ENCODE results near the gene EID3. TPM values are rescaled to one million over a fixed set of nuclear protein-coding genes. Genes with fewer than 3 reads are reported as not detected.
"Not testable (repeated sequence)": the region's sequence is repeated elsewhere in the genome, so short reads cannot be mapped to it uniquely, and the experiment has no call there.

The EID3 gene
- total and polyA plus RNA-seq, 4 donors = 2.1 to 8.6 (median 7.6) TPM

DNA sequence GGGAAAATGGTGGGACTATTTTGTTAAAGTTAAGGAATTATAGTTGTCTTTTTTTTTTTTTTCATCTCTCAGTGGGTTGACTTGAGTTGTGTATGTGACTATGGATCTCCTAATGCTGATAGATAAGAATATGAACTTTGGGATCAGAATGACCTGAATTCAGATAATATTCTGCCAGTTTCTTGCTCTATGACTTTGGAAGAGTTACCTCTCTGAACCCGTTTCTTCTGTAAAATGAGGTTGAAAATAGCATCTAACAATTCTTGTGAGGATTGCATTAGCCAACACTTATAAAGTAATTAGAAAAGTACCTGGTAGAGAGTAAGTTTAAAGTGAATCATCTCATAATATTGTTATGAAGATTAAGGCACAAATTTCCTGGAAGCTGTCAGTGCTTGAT is 18.4 kb downstream of the EID3 start:
- Histone ChIP-seq H3K4me1 (ENCODE audit: control insufficient read depth in 1 of 2, insufficient read depth in 2 of 2, low read length in 2 of 2) (no peaks in the 10 kb centered on the region), H3K9me3 (ENCODE audit: control insufficient read depth, low read length) (no peaks in the 10 kb centered on the region), H3K4me3 (ENCODE audit: low read length in 2 of 2) (no peak overlapping the region), H3K36me3 (ENCODE audit: control insufficient read depth in 1 of 2, insufficient read depth in 2 of 2, low read length in 1 of 2) (peaks cover 7 to 11% of the 10 kb centered on the region in 2 donors), H3K27me3 (ENCODE audit: control insufficient read depth in 1 of 2, insufficient read depth in 2 of 2, low read length in 1 of 2) (no peaks in the 10 kb centered on the region), H3K27ac (ENCODE audit: low read depth in 1 of 2, low read length in 2 of 2) (no peak overlapping the region)
- ATAC-seq (ENCODE audit: low FRiP score) (no peak), DNase-seq (no peak)
- intact Hi-C loops (cut with DNase I) = loop anchor here in 1 of 2 donors (10.0 kb wide), 1 partner anchor 813 kb away; no protein-coding TSS in a partner anchor
- 84 to 91% methylated on average over 1 of the region's 1 CpG for WGBS, 2 donors

DNA sequence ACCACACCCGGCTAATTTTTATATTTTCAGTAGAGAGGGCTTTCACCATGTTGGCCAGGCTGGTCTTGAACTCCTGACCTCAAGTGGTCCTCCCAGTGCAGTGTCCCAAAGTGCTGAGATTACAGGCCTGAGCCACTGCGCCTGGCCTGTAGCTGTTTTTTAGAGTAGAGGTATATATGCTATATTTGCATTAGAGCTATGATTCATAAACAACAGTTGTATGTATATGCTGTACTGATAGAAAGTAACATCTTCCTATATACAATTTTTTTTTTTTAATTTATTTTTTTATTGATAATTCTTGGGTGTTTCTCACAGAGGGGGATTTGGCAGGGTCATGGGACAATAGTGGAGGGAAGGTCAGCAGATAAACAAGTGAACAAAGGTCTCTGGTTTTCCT is 19.0 kb downstream of the EID3 start:
- H3K9me3 ChIP-seq (ENCODE audit: control insufficient read depth, low read length); H3K27me3 ChIP-seq (ENCODE audit: control insufficient read depth in 1 of 2, insufficient read depth in 2 of 2, low read length in 1 of 2); ATAC-seq (ENCODE audit: low FRiP score); H3K4me3 ChIP-seq (ENCODE audit: low read length in 2 of 2); H3K4me1 ChIP-seq (ENCODE audit: control insufficient read depth in 1 of 2, insufficient read depth in 2 of 2, low read length in 2 of 2); H3K27ac ChIP-seq (ENCODE audit: low read depth in 1 of 2, low read length in 2 of 2); DNase-seq: not testable (repeated sequence)
- intact Hi-C loops (cut with DNase I) = loop anchor here in 1 of 2 donors (10.0 kb wide), 1 partner anchor 812 kb away; no protein-coding TSS in a partner anchor
- peaks cover 7 to 12% of the 10 kb centered on the region in 2 donors for H3K36me3 ChIP-seq (ENCODE audit: control insufficient read depth in 1 of 2, insufficient read depth in 2 of 2, low read length in 1 of 2)
- WGBS, 2 donors = 99 to 100% methylated on average over 2 of the region's 2 CpGs

DNA sequence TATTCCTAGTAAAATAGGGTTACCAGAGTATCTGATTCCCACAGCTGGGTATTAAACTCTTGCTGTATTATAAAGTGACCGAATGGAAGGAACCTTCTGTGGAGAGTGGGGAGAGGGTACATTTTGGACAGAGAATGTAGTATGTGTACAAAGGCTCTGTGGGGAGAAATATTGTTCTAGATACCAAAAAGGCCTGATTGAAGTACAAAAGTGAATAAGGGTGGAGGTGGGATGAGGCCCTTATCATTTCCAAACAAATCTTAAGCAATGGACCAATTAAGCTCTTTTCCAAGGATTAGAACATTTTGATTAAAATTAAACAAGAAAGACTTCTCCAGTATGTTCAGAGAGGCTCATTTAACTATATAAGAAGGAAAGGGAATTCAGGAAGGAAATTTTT is 20.4 kb downstream of the EID3 start:
- no peak for ATAC-seq (ENCODE audit: low FRiP score)
- Histone ChIP-seq H3K4me3 (ENCODE audit: low read length in 2 of 2) (no peak overlapping the region), H3K27me3 (ENCODE audit: control insufficient read depth in 1 of 2, insufficient read depth in 2 of 2, low read length in 1 of 2) (no peaks in the 10 kb centered on the region), H3K27ac (ENCODE audit: low read depth in 1 of 2, low read length in 2 of 2) (no peak overlapping the region), H3K9me3 (ENCODE audit: control insufficient read depth, low read length) (no peaks in the 10 kb centered on the region), H3K4me1 (ENCODE audit: control insufficient read depth in 1 of 2, insufficient read depth in 2 of 2, low read length in 2 of 2) (no peaks in the 10 kb centered on the region), H3K36me3 (ENCODE audit: control insufficient read depth in 1 of 2, insufficient read depth in 2 of 2, low read length in 1 of 2) (peaks cover 7 to 12% of the 10 kb centered on the region in 2 donors)
- intact Hi-C loops (cut with DNase I) = loop anchor here in 1 of 2 donors (10.0 kb wide), 1 partner anchor 811 kb away; no protein-coding TSS in a partner anchor
- DNase-seq = no peak
- 90 to 96% methylated on average over 1 of the region's 1 CpG for WGBS, 2 donors

DNA sequence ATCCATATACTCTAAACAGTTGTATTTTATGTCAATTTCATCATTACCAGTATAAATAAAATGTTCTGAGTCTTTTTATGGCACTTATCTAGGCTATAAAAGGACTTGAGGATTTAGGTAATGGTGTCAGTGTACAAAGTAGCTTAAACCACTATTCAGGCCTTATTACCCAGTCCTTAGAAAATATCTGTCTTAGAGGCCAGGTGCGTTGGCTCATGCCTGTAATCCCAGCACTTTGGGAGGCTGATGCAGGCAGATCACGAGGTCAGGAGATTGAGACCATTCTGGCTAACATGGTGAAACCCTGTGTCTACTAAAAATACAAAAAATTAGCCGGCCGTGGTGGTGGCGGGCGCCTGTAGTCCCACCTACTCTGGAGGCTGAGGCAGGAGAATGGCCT is 24.7 kb downstream of the EID3 start:
- 91 to 92% methylated on average over 6 of the region's 6 CpGs for WGBS, 2 donors
- not testable (repeated sequence) for DNase-seq
- intact Hi-C loops (cut with DNase I) = loop anchor here in 1 of 2 donors (10.0 kb wide), 1 partner anchor 807 kb away; no protein-coding TSS in a partner anchor

DNA sequence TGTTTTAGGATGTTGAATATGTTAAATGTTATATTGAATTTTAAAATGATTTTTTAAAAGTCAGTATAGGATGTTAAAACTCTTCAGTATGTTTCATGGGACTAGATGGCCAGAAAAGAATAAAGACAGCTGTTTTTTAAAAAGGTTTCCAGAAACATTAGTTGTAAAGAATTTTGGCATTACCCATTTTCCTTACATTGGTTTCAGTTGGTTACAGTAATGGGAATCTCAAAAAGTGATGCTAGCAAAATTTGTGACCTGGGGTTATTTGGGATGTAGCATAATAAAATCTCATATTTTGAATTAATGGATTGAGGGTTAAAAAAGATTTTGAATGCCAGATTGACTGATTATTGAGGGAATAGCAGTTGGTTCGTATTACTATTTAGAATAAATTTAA is 25.3 kb downstream of the EID3 start:
- whole genome bisulfite sequencing, 2 donors = 81 to 95% methylated on average over 1 of the region's 1 CpG
- peaks cover 5 to 6% of the 10 kb centered on the region in 2 donors for H3K36me3 ChIP-seq (ENCODE audit: control insufficient read depth in 1 of 2, insufficient read depth in 2 of 2, low read length in 1 of 2)

More for the DNA sequence above, 24.7 kb downstream of the EID3 start:
- not testable (repeated sequence) for H3K4me3 ChIP-seq (ENCODE audit: low read length in 2 of 2); H3K36me3 ChIP-seq (ENCODE audit: control insufficient read depth in 1 of 2, insufficient read depth in 2 of 2, low read length in 1 of 2); H3K27ac ChIP-seq (ENCODE audit: low read depth in 1 of 2, low read length in 2 of 2); ATAC-seq (ENCODE audit: low FRiP score); H3K27me3 ChIP-seq (ENCODE audit: control insufficient read depth in 1 of 2, insufficient read depth in 2 of 2, low read length in 1 of 2); H3K9me3 ChIP-seq (ENCODE audit: control insufficient read depth, low read length); H3K4me1 ChIP-seq (ENCODE audit: control insufficient read depth in 1 of 2, insufficient read depth in 2 of 2, low read length in 2 of 2)

DNA sequence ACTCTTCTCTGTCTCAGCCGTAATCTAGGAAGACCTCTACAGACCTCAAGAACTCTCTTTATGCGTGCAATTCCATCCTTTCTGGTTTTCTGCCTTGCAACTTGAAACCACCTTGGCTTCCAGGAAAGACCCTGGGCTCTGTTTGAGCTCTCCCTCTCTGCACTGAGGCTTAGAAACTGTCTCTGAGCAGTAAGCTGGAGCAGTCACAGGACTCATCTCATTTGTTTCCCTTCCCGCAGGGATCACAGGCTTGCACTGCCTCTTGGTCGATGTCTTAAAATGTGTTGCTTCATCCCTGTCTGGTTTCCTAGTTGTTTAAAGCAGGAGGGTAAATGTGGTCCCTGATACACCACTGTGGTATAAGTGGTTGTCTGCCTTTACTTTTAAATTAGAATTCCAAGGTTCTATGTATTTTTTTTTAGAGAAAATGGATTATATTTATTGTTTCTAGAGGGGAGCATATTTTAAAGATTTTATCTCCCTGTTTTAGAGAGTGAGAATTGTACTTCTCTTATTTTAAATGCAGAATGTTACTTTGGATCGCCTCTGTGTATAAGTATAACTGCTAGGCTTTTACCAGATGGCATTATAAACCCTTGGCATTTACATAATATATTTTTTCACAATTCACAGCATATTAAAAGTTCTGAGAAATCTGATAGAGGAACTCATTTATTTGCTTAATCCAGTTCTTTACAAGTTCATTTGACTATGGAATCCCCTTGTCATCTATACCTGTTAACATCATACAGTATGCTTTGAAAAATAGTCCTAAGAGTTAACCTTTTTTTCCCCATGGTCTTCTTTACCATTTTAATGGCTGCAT is 26.4 kb downstream of the EID3 start:
- intact Hi-C loops (cut with DNase I) = loop anchor here in 1 of 2 donors (10.0 kb wide), 1 partner anchor 805 kb away; no protein-coding TSS in a partner anchor
- Histone ChIP-seq H3K27me3 (ENCODE audit: control insufficient read depth in 1 of 2, insufficient read depth in 2 of 2, low read length in 1 of 2) (no peaks in the 10 kb centered on the region), H3K27ac (ENCODE audit: low read depth in 1 of 2, low read length in 2 of 2) (no peak overlapping the region), H3K9me3 (ENCODE audit: control insufficient read depth, low read length) (no peaks in the 10 kb centered on the region), H3K36me3 (ENCODE audit: control insufficient read depth in 1 of 2, insufficient read depth in 2 of 2, low read length in 1 of 2) (peaks cover 0 to 6% of the 10 kb centered on the region in 2 donors), H3K4me3 (ENCODE audit: low read length in 2 of 2) (no peak overlapping the region), H3K4me1 (ENCODE audit: control insufficient read depth in 1 of 2, insufficient read depth in 2 of 2, low read length in 2 of 2) (no peaks in the 10 kb centered on the region)
- WGBS, 2 donors = 71 to 75% methylated on average over 5 of the region's 5 CpGs
- peak; percentile 68 for ATAC-seq (ENCODE audit: low FRiP score)
- DNase-seq = no peak

More for the DNA sequence above, 25.3 kb downstream of the EID3 start:
- Histone ChIP-seq H3K4me1 (ENCODE audit: control insufficient read depth in 1 of 2, insufficient read depth in 2 of 2, low read length in 2 of 2) (no peaks in the 10 kb centered on the region), H3K27ac (ENCODE audit: low read depth in 1 of 2, low read length in 2 of 2) (no peak overlapping the region), H3K27me3 (ENCODE audit: control insufficient read depth in 1 of 2, insufficient read depth in 2 of 2, low read length in 1 of 2) (no peaks in the 10 kb centered on the region), H3K4me3 (ENCODE audit: low read length in 2 of 2) (no peak overlapping the region), H3K9me3 (ENCODE audit: control insufficient read depth, low read length) (no peaks in the 10 kb centered on the region)
- intact Hi-C loops (cut with DNase I) = loop anchor here in 1 of 2 donors (10.0 kb wide), 1 partner anchor 806 kb away; no protein-coding TSS in a partner anchor
- no peak for DNase-seq
- no peak for ATAC-seq (ENCODE audit: low FRiP score)

DNA sequence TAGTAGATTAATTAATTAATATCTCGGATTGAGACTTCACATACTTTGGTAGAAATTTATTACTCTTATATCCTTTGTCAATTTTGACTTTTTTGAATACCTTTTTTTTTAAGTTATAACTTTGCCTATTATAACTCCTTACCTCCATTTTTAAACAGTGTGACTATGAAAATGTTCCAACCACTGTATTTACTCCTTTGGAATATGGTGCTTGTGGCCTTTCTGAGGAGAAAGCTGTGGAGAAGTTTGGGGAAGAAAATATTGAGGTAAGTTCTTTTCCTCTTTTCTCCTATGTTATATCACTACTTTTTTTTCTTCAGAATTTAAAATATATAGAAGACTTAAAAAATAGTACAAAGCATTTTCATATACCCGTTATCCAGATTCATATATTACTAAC is 27.8 kb downstream of the EID3 start:
- intact Hi-C loops (cut with DNase I) = no loop called here
- Histone ChIP-seq H3K27me3 (ENCODE audit: control insufficient read depth in 1 of 2, insufficient read depth in 2 of 2, low read length in 1 of 2) (no peaks in the 10 kb centered on the region), H3K4me1 (ENCODE audit: control insufficient read depth in 1 of 2, insufficient read depth in 2 of 2, low read length in 2 of 2) (no peaks in the 10 kb centered on the region), H3K27ac (ENCODE audit: low read depth in 1 of 2, low read length in 2 of 2) (no peak overlapping the region), H3K36me3 (ENCODE audit: control insufficient read depth in 1 of 2, insufficient read depth in 2 of 2, low read length in 1 of 2) (peaks cover 0 to 6% of the 10 kb centered on the region in 2 donors), H3K9me3 (ENCODE audit: control insufficient read depth, low read length) (no peaks in the 10 kb centered on the region), H3K4me3 (ENCODE audit: low read length in 2 of 2) (no peak overlapping the region)
- ATAC-seq (ENCODE audit: low FRiP score) (no peak), DNase-seq (no peak)
- WGBS, 2 donors = 87 to 92% methylated on average over 2 of the region's 2 CpGs

DNA sequence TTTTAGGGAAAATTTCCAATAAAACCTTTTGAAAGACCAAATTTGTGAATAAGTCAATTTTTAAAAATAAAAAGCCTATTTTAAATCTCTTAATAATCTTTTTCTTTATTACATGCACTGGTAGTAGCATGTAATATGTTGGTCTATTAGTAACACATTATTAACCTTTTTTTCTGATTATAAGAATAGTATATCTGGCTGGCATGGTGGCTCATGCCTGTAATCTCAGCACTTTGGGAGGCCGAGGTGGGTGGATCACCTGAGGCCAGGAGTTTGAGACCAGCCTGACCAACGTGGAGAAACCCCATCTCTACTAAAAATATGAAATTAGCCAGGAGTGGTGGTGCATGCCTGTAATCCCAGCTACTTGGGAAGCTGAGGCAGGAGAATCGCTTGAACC is 28.7 kb downstream of the EID3 start:
- H3K27me3 ChIP-seq (ENCODE audit: control insufficient read depth in 1 of 2, insufficient read depth in 2 of 2, low read length in 1 of 2); H3K36me3 ChIP-seq (ENCODE audit: control insufficient read depth in 1 of 2, insufficient read depth in 2 of 2, low read length in 1 of 2); intact Hi-C loops (cut with DNase I); H3K27ac ChIP-seq (ENCODE audit: low read depth in 1 of 2, low read length in 2 of 2); ATAC-seq (ENCODE audit: low FRiP score); H3K4me3 ChIP-seq (ENCODE audit: low read length in 2 of 2); H3K9me3 ChIP-seq (ENCODE audit: control insufficient read depth, low read length); DNase-seq; H3K4me1 ChIP-seq (ENCODE audit: control insufficient read depth in 1 of 2, insufficient read depth in 2 of 2, low read length in 2 of 2): not testable (repeated sequence)
- WGBS, 2 donors = 87 to 97% methylated on average over 3 of the region's 3 CpGs

All from aorta (tissue), 5 donors.